Measurements from ENCODE around the gene RNF130. TPM values are rescaled to one million over a fixed set of nuclear protein-coding genes. Genes with fewer than 3 reads are reported as not detected.

RNF130 gene
- total and polyA plus RNA-seq, 2 donors from 2014 or later: 73.9 to 88.1 TPM

- no peak for FAIRE-seq
Observed at GRCh38 chr5:180060192-180060591, 11.4 kb downstream of the RNF130 start.

GRCh38 chr5:180059326-180059725 is 12.2 kb downstream of the RNF130 start:
- no peaks in the 10 kb centered on the region for H3K36me3 ChIP-seq (ENCODE audit: control insufficient read depth in 2 of 3, insufficient read depth in 3 of 3, low read length in 3 of 3)
- no peak for TF ChIP-seq CTCF (IDR thresholded peaks at IDR 0.05; ENCODE audit: borderline replicate concordance, extremely low read depth, insufficient read depth)
- no peaks in the 10 kb centered on the region for H3K27me3 ChIP-seq (ENCODE audit: control insufficient read depth, insufficient read depth, low read length)
- no peak for DNase-seq
- intact Hi-C loops (cut with DNase I): no loop called here
- H3K4me1 ChIP-seq (ENCODE audit: control insufficient read depth in 2 of 3, insufficient read depth in 2 of 3, low read depth in 1 of 3, low read length in 3 of 3): no peaks in the 10 kb centered on the region
- no peak overlapping the region for H3K4me3 ChIP-seq (ENCODE audit: low read length in 3 of 3)
- no peak for FAIRE-seq
- H3K27ac ChIP-seq (ENCODE audit: low read depth in 2 of 2, low read length in 2 of 2): no peak overlapping the region
- no peak overlapping the region for H3K9ac ChIP-seq (ENCODE audit: low read length in 3 of 3)
- no peaks in the 10 kb centered on the region for H3K9me3 ChIP-seq (ENCODE audit: control insufficient read depth in 2 of 3, insufficient read depth in 1 of 3, low read length in 3 of 3)

More at GRCh38 chr5:180060192-180060591, 11.4 kb downstream of the RNF130 start:
- Histone ChIP-seq H3K36me3 (ENCODE audit: control insufficient read depth in 2 of 3, insufficient read depth in 3 of 3, low read length in 3 of 3) (no peaks in the 10 kb centered on the region), H3K4me3 (ENCODE audit: low read length in 3 of 3) (no peak overlapping the region), H3K9ac (ENCODE audit: low read length in 3 of 3) (no peak overlapping the region), H3K9me3 (ENCODE audit: control insufficient read depth in 2 of 3, insufficient read depth in 1 of 3, low read length in 3 of 3) (no peaks in the 10 kb centered on the region), H3K27me3 (ENCODE audit: control insufficient read depth, insufficient read depth, low read length) (no peaks in the 10 kb centered on the region), H3K4me1 (ENCODE audit: control insufficient read depth in 2 of 3, insufficient read depth in 2 of 3, low read depth in 1 of 3, low read length in 3 of 3) (no peaks in the 10 kb centered on the region), H3K27ac (ENCODE audit: low read depth in 2 of 2, low read length in 2 of 2) (no peak overlapping the region)
- no peak for TF ChIP-seq CTCF (IDR thresholded peaks at IDR 0.05; ENCODE audit: borderline replicate concordance, extremely low read depth, insufficient read depth)
- intact Hi-C loops (cut with DNase I): no loop called here
- no peak for DNase-seq

- no peak overlapping the region for H3K9ac ChIP-seq (ENCODE audit: low read length in 3 of 3)
- H3K9me3 ChIP-seq (ENCODE audit: control insufficient read depth in 2 of 3, insufficient read depth in 1 of 3, low read length in 3 of 3): no peaks in the 10 kb centered on the region
- H3K4me3 ChIP-seq (ENCODE audit: low read length in 3 of 3): no peak overlapping the region
- no peak overlapping the region for H3K27ac ChIP-seq (ENCODE audit: low read depth in 2 of 2, low read length in 2 of 2)
- intact Hi-C loops (cut with DNase I): no loop called here
- no peak for TF ChIP-seq CTCF (IDR thresholded peaks at IDR 0.05; ENCODE audit: borderline replicate concordance, extremely low read depth, insufficient read depth)
- no peaks in the 10 kb centered on the region for H3K27me3 ChIP-seq (ENCODE audit: control insufficient read depth, insufficient read depth, low read length)
- FAIRE-seq: no peak
- H3K4me1 ChIP-seq (ENCODE audit: control insufficient read depth in 2 of 3, insufficient read depth in 2 of 3, low read depth in 1 of 3, low read length in 3 of 3): no peaks in the 10 kb centered on the region
- no peaks in the 10 kb centered on the region for H3K36me3 ChIP-seq (ENCODE audit: control insufficient read depth in 2 of 3, insufficient read depth in 3 of 3, low read length in 3 of 3)
- DNase-seq: no peak
Observed at GRCh38 chr5:180056153-180056552, 15.4 kb downstream of the RNF130 start.

GRCh38 chr5:180054226-180054625 is 17.3 kb downstream of the RNF130 start:
- no peaks in the 10 kb centered on the region for H3K36me3 ChIP-seq (ENCODE audit: control insufficient read depth in 2 of 3, insufficient read depth in 3 of 3, low read length in 3 of 3)
- FAIRE-seq (no peak), DNase-seq (no peak)
- no peak overlapping the region for H3K27ac ChIP-seq (ENCODE audit: low read depth in 2 of 2, low read length in 2 of 2)
- H3K4me3 ChIP-seq (ENCODE audit: low read length in 3 of 3): no peak overlapping the region
- TF ChIP-seq CTCF (IDR thresholded peaks at IDR 0.05; ENCODE audit: borderline replicate concordance, extremely low read depth, insufficient read depth): no peak
- intact Hi-C loops (cut with DNase I): no loop called here
- no peaks in the 10 kb centered on the region for H3K9me3 ChIP-seq (ENCODE audit: control insufficient read depth in 2 of 3, insufficient read depth in 1 of 3, low read length in 3 of 3)
- peaks cover 0 to 3% (median 0%) of the 10 kb centered on the region in 3 donors for H3K4me1 ChIP-seq (ENCODE audit: control insufficient read depth in 2 of 3, insufficient read depth in 2 of 3, low read depth in 1 of 3, low read length in 3 of 3)
- no peaks in the 10 kb centered on the region for H3K27me3 ChIP-seq (ENCODE audit: control insufficient read depth, insufficient read depth, low read length)
- H3K9ac ChIP-seq (ENCODE audit: low read length in 3 of 3): no peak overlapping the region
